H1 (cell line): ENCODE measurements around the gene ZFP36L2. TPM values are rescaled to one million over a fixed set of nuclear protein-coding genes. Genes with fewer than 3 reads are reported as not detected.

Experiments used
- CTCF ChIA-PET: fragments of 300-600 bp; sonication (Branson Sonifier 250); formaldehyde crosslinking; loops from one replicate; lab custom pipeline; 2021; ENCODE audit not compliant: partially characterized antibody; lab: Charles Lee
- POLR2A ChIA-PET: fragments of 300-600 bp; sonication (Branson Sonifier 250); formaldehyde crosslinking; loops from one replicate; lab custom pipeline; 2021; ENCODE audit warnings: inconsistent platforms; ENCODE audit not compliant: partially characterized antibody; lab: Charles Lee
- DNase-seq, 2 experiments: peaks; one replicate each; pipeline versions ENCODE4 v3.0.0 to v3.0.0-alpha.2; 2010 to 2022; ENCODE audit warnings: low spot score in 2 of 2, low read depth in 1 of 2, mixed read lengths in 1 of 2
- FAIRE-seq: peaks from 2 replicates; lab custom pipeline; 2011; peaks lifted over from hg19 to GRCh38; lab: Jason Lieb, UNC
- H2AFZ ChIP-seq: 2 replicates; pipeline ENCODE4 v1.8.1; 2012; ENCODE audit warnings: low read length, inconsistent platforms
- H2AK5ac ChIP-seq: 2 replicates; pipeline ENCODE4 v1.6.1; 2013; ENCODE audit warnings: low read depth, low read length
- H2BK120ac ChIP-seq: replicated peaks from 2 replicates; pipeline ENCODE3; 2013; ENCODE audit warnings: low read depth, low read length, inconsistent platforms
- H2BK12ac ChIP-seq: 2 replicates; pipeline ENCODE4 v1.6.1; 2013; ENCODE audit warnings: low read depth, low read length
- H2BK15ac ChIP-seq: 2 replicates; pipeline ENCODE4 v1.6.1; 2013; ENCODE audit warnings: low read length
- H2BK20ac ChIP-seq: 2 replicates; pipeline ENCODE4 v1.6.1; 2013; ENCODE audit warnings: low read length
- H2BK5ac ChIP-seq: 2 replicates; pipeline ENCODE4 v1.6.1; 2013; ENCODE audit warnings: low read depth, low read length
- H3K14ac ChIP-seq: 2 replicates; pipeline ENCODE4 v1.6.1; 2013; ENCODE audit warnings: inconsistent platforms; ENCODE audit not compliant: insufficient read length
- H3K18ac ChIP-seq: 2 replicates; pipeline ENCODE4 v1.6.1; 2013; ENCODE audit warnings: low read length; ENCODE audit errors: extremely low read depth
- H3K23ac ChIP-seq: 2 replicates; pipeline ENCODE4 v1.6.1; 2013; ENCODE audit warnings: inconsistent platforms; ENCODE audit not compliant: insufficient read length
- H3K23me2 ChIP-seq: 2 replicates; pipeline ENCODE4 v1.6.1; 2013; ENCODE audit warnings: low read depth, low read length
- H3K27ac ChIP-seq: 2 replicates; pipeline ENCODE4 v1.6.1; 2011; ENCODE audit warnings: low read depth, low read length, inconsistent platforms
- H3K27me3 ChIP-seq, 4 experiments: replicated peaks in 1 of 4; 1 replicate in 1 of 4; 2 replicates in 3 of 4; pipeline versions ENCODE4 v1.6.1 to v1.8.1; 2011 to 2013; ENCODE audit warnings: low read length in 3 of 4, mild to moderate bottlenecking in 3 of 4, inconsistent platforms in 2 of 4, mixed read lengths in 2 of 4, moderate library complexity in 1 of 4; ENCODE audit not compliant: control insufficient read depth in 3 of 4, insufficient read depth in 3 of 4; ENCODE audit errors: extremely low read depth in 1 of 4
- H3K36me3 ChIP-seq, 4 experiments: 2 replicates each; pipeline versions ENCODE4 v1.6.1 to v1.8.1; 2011 to 2013; ENCODE audit warnings: mild to moderate bottlenecking in 4 of 4, low read length in 3 of 4, moderate library complexity in 2 of 4, control low read depth in 1 of 4, inconsistent platforms in 1 of 4; ENCODE audit not compliant: insufficient read depth in 4 of 4, control insufficient read depth in 2 of 4
- H3K4ac ChIP-seq: replicated peaks from 2 replicates; pipeline ENCODE3; 2013; ENCODE audit warnings: low read length, low read depth, mixed read lengths, inconsistent platforms; ENCODE audit not compliant: insufficient read length
- H3K4me1 ChIP-seq, 4 experiments: replicated peaks in 1 of 4; 1 replicate in 1 of 4; 2 replicates in 3 of 4; pipeline versions ENCODE4 v1.6.1 to v1.8.1; 2011 to 2013; ENCODE audit warnings: low read length in 3 of 4, inconsistent platforms in 2 of 4, mixed read lengths in 1 of 4; ENCODE audit not compliant: insufficient read depth in 4 of 4, control insufficient read depth in 3 of 4
- H3K4me2 ChIP-seq, 2 experiments: 2 replicates each; pipeline versions ENCODE4 v1.6.1 to v1.8.1; 2011 to 2013; ENCODE audit warnings: low read depth in 2 of 2, low read length in 2 of 2, control low read depth in 1 of 2, inconsistent platforms in 1 of 2, mild to moderate bottlenecking in 1 of 2; ENCODE audit not compliant: insufficient read depth in 1 of 2
- H3K4me3 ChIP-seq, 4 experiments: fragments of 200-600, 300-600 bp in 1 of 4; sonication (generic), shearing (Covaris generic), sonication (Bioruptor Twin) in 1 of 4; 2 replicates each; pipeline versions ENCODE4 v1.5.1 to v1.8.1; 2011 to 2016; ENCODE audit warnings: low read length in 4 of 4, low read depth in 3 of 4, control low read depth in 2 of 4, inconsistent platforms in 2 of 4, mild to moderate bottlenecking in 2 of 4, mixed read lengths in 1 of 4, moderate library complexity in 1 of 4; ENCODE audit not compliant: insufficient read depth in 2 of 4; ENCODE audit errors: extremely low read depth in 1 of 4
- H3K56ac ChIP-seq: replicated peaks from 2 replicates; pipeline ENCODE3; 2013; ENCODE audit warnings: low read depth, mild to moderate bottlenecking, mixed read lengths, low read length, inconsistent platforms; ENCODE audit not compliant: insufficient read length
- H3K79me1 ChIP-seq: 2 replicates; pipeline ENCODE4 v1.6.1; 2013; ENCODE audit warnings: low read depth, low read length, control low read depth
- H3K79me2 ChIP-seq, 2 experiments: 2 replicates each; pipeline versions ENCODE4 v1.6.1 to v1.8.1; 2012 to 2013; ENCODE audit warnings: low read length in 2 of 2, mild to moderate bottlenecking in 2 of 2, inconsistent platforms in 1 of 2; ENCODE audit not compliant: insufficient read depth in 2 of 2, control insufficient read depth in 1 of 2
- H3K9ac ChIP-seq, 4 experiments: replicated peaks in 1 of 4; 1 replicate in 1 of 4; 2 replicates in 3 of 4; pipeline versions ENCODE4 v1.6.1 to v1.8.1; 2011 to 2013; ENCODE audit warnings: low read depth in 3 of 4, low read length in 3 of 4, control low read depth in 2 of 4, mild to moderate bottlenecking in 2 of 4, moderate library complexity in 2 of 4, inconsistent platforms in 1 of 4; ENCODE audit errors: extremely low read depth in 1 of 4
- H3K9me3 ChIP-seq, 2 experiments: 2 replicates each; pipeline versions ENCODE4 v1.6.1 to v1.8.1; 2012 to 2013; ENCODE audit warnings: mild to moderate bottlenecking in 2 of 2, moderate library complexity in 2 of 2, control low read depth in 1 of 2, inconsistent platforms in 1 of 2, low read depth in 1 of 2, low read length in 1 of 2, mixed read lengths in 1 of 2; ENCODE audit not compliant: insufficient read depth in 2 of 2
- H4K20me1 ChIP-seq, 2 experiments: replicated peaks in 1 of 2; 2 replicates each; pipeline versions ENCODE3 to v1.8.1; 2011 to 2013; ENCODE audit warnings: inconsistent platforms in 2 of 2, low read length in 2 of 2, mild to moderate bottlenecking in 1 of 2; ENCODE audit not compliant: insufficient read depth in 2 of 2, control insufficient read depth in 1 of 2
- H4K5ac ChIP-seq: 2 replicates; pipeline ENCODE4 v1.6.1; 2013; ENCODE audit warnings: low read length, low read depth, mixed read lengths, inconsistent platforms; ENCODE audit not compliant: insufficient read length
- H4K8ac ChIP-seq: 2 replicates; pipeline ENCODE4 v1.8.0; 2013; ENCODE audit warnings: mild to moderate bottlenecking, moderate library complexity, low read length, inconsistent platforms; ENCODE audit not compliant: insufficient read depth; ENCODE audit errors: extremely low read depth
- H4K91ac ChIP-seq: replicated peaks from 2 replicates; pipeline ENCODE3; 2013; ENCODE audit warnings: low read length, mixed read lengths, inconsistent platforms; ENCODE audit not compliant: insufficient read length
- CBX8 ChIP-seq: fragments of 300-800, 300-1000 bp; sonication (generic); IDR thresholded peaks from 2 replicates; pipeline ENCODE4 v1.7.1; 2016; ENCODE audit warnings: low read depth, low read length, borderline replicate concordance
- WGBS, 2 experiments: shearing (Covaris generic) in 1 of 2; methylation state at CpG; one replicate each; pipeline versions ENCODE4 v1.1.6 to v1.1.7; 2013 to 2015; ENCODE audit warnings: low lambda C conversion rate in 2 of 2, mixed read lengths in 2 of 2, inconsistent platforms in 1 of 2, low coverage in 1 of 2, missing lambda C conversion rate in 1 of 2; ENCODE audit not compliant: insufficient replicate concordance in 2 of 2, insufficient coverage in 1 of 2, insufficient read length in 1 of 2; ENCODE audit errors: extremely low coverage in 1 of 2, missing lambda C conversion rate in 1 of 2; 5-methylcytosine and 5-hydroxymethylcytosine counted together
- polyA plus RNA-seq, 7 experiments: library from polyadenylated mRNA; depleted of rRNA in 3 of 7; stranded (reverse) in 5 of 7; unstranded in 2 of 7; fragments of >200 nt in 5 of 7; fragments of 200-250 nt in 2 of 7; gene quantifications; 1 replicate in 5 of 7; 2 replicates in 1 of 7; 4 replicates in 1 of 7; pipeline versions ENCODE4 v1.2.1 to v1.2.3, GENCODE V29; 2011 to 2013; ENCODE audit warnings: missing spikeins in 2 of 7, mixed read lengths in 2 of 7
- total RNA-seq: library from RNA; stranded (reverse); fragmentation: NEBNext Ultra II Directional; extraction: Animal tissue kit (Norgen Biotek cat#: 25700); gene quantifications from 2 replicates; pipeline ENCODE4 v1.2.1, GENCODE V29; 2021

The ZFP36L2 gene
- total and polyA plus RNA-seq, 2 of the 8 experiments (the other 6 are each of a cell fraction or from before 2014, with no cell fraction given): 13.4 to 102 TPM

DNA sequence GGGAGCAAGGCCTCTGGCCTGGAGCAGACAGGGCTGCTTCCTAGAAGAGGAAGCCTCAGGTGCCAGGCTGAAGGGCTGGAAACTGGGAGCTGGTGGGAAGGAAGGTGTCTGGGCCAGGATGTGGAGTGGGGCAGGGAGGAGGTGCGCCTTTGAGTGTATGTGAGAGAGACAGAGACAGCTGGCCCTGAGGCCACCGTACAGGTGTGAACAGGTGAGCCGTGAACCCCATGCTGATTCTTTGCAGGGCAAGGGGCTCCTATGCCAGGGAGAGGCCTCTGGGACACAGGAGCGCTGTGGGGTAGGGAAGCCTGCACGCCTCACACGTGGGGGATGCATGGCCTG is 16.3 kb downstream of the ZFP36L2 start:
- Histone ChIP-seq H2AK5ac (no peak overlapping the region), H3K9me3 (no peaks in the 10 kb centered on the region), H2BK12ac (peak overlapping the region; percentile 95; the same call in 1 of the 2 replicates), H2BK5ac (no peak overlapping the region), H3K36me3 (no peaks in the 10 kb centered on the region), H2BK15ac (peak overlapping the region; percentile 92; the same call in 1 of the 2 replicates), H3K27me3 (no peaks in the 10 kb centered on the region), H4K91ac (peak overlapping the region; percentile 81), H3K4me1 (peaks cover 0 to 12% (median 6%) of the 10 kb centered on the region in 4 experiments; a peak in 5 of 7 replicates), H3K14ac (no peak overlapping the region), H4K20me1 (no peaks in the 10 kb centered on the region), H3K79me1 (no peaks in the 10 kb centered on the region), H3K23me2 (no peaks in the 10 kb centered on the region), H2BK120ac (no peak overlapping the region), H3K79me2 (no peaks in the 10 kb centered on the region), H4K8ac (no peak overlapping the region; the same call in 1 of the 2 replicates), H3K9ac (no peak overlapping the region), H4K5ac (no peak overlapping the region), H3K4ac (no peak overlapping the region), H3K56ac (no peak overlapping the region), H2BK20ac (0 out of 2 replicates have a peak overlapping the region, but pooled peaks have one; percentile 48), H3K18ac (no peak overlapping the region; the same call in 1 of the 2 replicates), H3K4me2 (no peak overlapping the region), H2AFZ (no peak overlapping the region), H3K23ac (no peak overlapping the region), H3K4me3 (no peak overlapping the region), H3K27ac (no peak overlapping the region)
- POLR2A ChIA-PET: interaction anchor here (4.9 kb wide), 1 partner anchor 10 kb away, joined by 30 read pairs; no protein-coding TSS in a partner anchor
- FAIRE-seq (no peak), DNase-seq (no peak)
- CTCF ChIA-PET: interaction anchor here (0.7 to 8.8 kb wide), 10 partner anchors 7 to 83 kb away, joined by 3 to 65 read pairs (median 6); no protein-coding TSS in a partner anchor
- 89% methylated on average over 6 of the region's 6 CpGs; no CpG with 5 or more reads in 1 of the 2 experiments for WGBS, 2 experiments
- TF ChIP-seq CBX8: no peak
